Endothelial cell of umbilical vein (primary cell): ENCODE data around the gene TBX1.

Experiments used
- CTCF ChIP-seq, 2 donors: IDR thresholded peaks; 1 replicate in 1 of 2; 2 replicates in 1 of 2; pipeline ENCODE4 v1.5.1; 2011; ENCODE audit warnings: low read length in 2 of 2, mild to moderate bottlenecking in 2 of 2, moderate library complexity in 2 of 2, control low read depth in 1 of 2, inconsistent platforms in 1 of 2, low read depth in 1 of 2; ENCODE audit not compliant: insufficient read depth in 1 of 2; ENCODE audit errors: extremely low read depth in 1 of 2
- POLR2A ChIP-seq: IDR thresholded peaks from 2 replicates; pipeline ENCODE4 v1.6.1; 2012; ENCODE audit warnings: low read depth, mild to moderate bottlenecking, control low read depth, low read length

- TF ChIP-seq CTCF (IDR thresholded peaks at IDR 0.05; ENCODE audit: extremely low read depth in 1 of 2, insufficient read depth in 1 of 2, low read depth in 1 of 2, low read length in 2 of 2) (peak in 1 of 2 donors; percentile 1), POLR2A (no peak)
These were observed 43.4 kb upstream of the TBX1 start for GRCh38 chr22:19717181-19717580.
